CD4-positive, alpha-beta T cell (primary cell): ENCODE results near the gene USP25. TPM values are rescaled to one million over a fixed set of nuclear protein-coding genes. Genes with fewer than 3 reads are reported as not detected.

Experiments
- ATAC-seq: fragments of 200-7000 bp; cut with Tn5 transposase; one replicate; pipeline ENCODE4 v1.10.0; 2022; ENCODE audit warnings: mild to moderate bottlenecking; ENCODE audit not compliant: poor library complexity
- CTCF ChIA-PET: fragments of 350-600 bp; sonication (Branson Sonifier 250); formaldehyde crosslinking; loops from one replicate; lab custom pipeline; 2021; ENCODE audit warnings: antibody characterized with exemption, inconsistent platforms; lab: Charles Lee
- POLR2A ChIA-PET: fragments of 350-600 bp; sonication (Branson Sonifier 250); formaldehyde crosslinking; loops from one replicate; lab custom pipeline; 2021; ENCODE audit warnings: antibody characterized with exemption, inconsistent platforms; lab: Charles Lee
- DNase-seq, 14 experiments: peaks; one replicate each; pipeline ENCODE4 v3.0.0-alpha.2; 2013 to 2020; ENCODE audit warnings: mixed read lengths in 2 of 14
- H3K27ac ChIP-seq, 2 donors: one replicate each; pipeline versions ENCODE4 v1.5.1 to v1.7.0; 2013; ENCODE audit warnings: low read length in 2 of 2, low read depth in 1 of 2, mild to moderate bottlenecking in 1 of 2
- H3K27me3 ChIP-seq, 2 experiments: 1 replicate in 1 of 2; 2 replicates in 1 of 2; pipeline versions ENCODE4 v1.6.1 to v1.7.0; 2013; ENCODE audit warnings: low read length in 2 of 2, control low read depth in 1 of 2, mild to moderate bottlenecking in 1 of 2, moderate library complexity in 1 of 2; ENCODE audit not compliant: insufficient read depth in 2 of 2, control insufficient read depth in 1 of 2
- H3K36me3 ChIP-seq: one replicate; pipeline ENCODE4 v1.6.1; 2013; ENCODE audit warnings: low read length, control low read depth; ENCODE audit not compliant: insufficient read depth
- H3K4me1 ChIP-seq: one replicate; pipeline ENCODE4 v1.6.1; 2013; ENCODE audit warnings: low read length, control low read depth; ENCODE audit not compliant: insufficient read depth
- H3K4me3 ChIP-seq: one replicate; pipeline ENCODE4 v1.5.1; 2013; ENCODE audit warnings: mild to moderate bottlenecking, low read length, moderate library complexity
- H3K9me3 ChIP-seq, 2 experiments: 1 replicate in 1 of 2; 2 replicates in 1 of 2; pipeline versions ENCODE4 v1.6.1 to v1.7.0; 2013; ENCODE audit warnings: low read length in 2 of 2, mild to moderate bottlenecking in 2 of 2, control low read depth in 1 of 2, moderate library complexity in 1 of 2; ENCODE audit not compliant: control insufficient read depth in 1 of 2, insufficient read depth in 1 of 2
- H3K27ac Mint-ChIP-seq: one replicate; pipeline ENCODE4 v1.8.0; 2020; ENCODE audit warnings: mixed read lengths
- H3K27me3 Mint-ChIP-seq: one replicate; pipeline ENCODE4 v1.8.0; 2021; ENCODE audit warnings: mixed read lengths
- H3K36me3 Mint-ChIP-seq: one replicate; pipeline ENCODE4 v1.8.0; 2021; ENCODE audit warnings: low read depth, mixed read lengths
- H3K4me1 Mint-ChIP-seq: one replicate; pipeline ENCODE4 v1.8.0; 2021; ENCODE audit warnings: low read depth, mixed read lengths
- H3K4me3 Mint-ChIP-seq: one replicate; pipeline ENCODE4 v1.8.0; 2020; ENCODE audit warnings: mild to moderate bottlenecking, mixed read lengths
- H3K9me3 Mint-ChIP-seq: one replicate; pipeline ENCODE4 v1.8.0; 2020; ENCODE audit warnings: mixed read lengths
- intact Hi-C, 2 experiments: fragments of 100-400 bp; cut with DNase I in 1 of 2; cut with micrococcal nuclease in 1 of 2; formaldehyde crosslinking; loops; one replicate each; pipeline versions ENCODE4 v1.15.1 to v1.9.0; 2023 to 2025; cut with DNase I, micrococcal nuclease
- total RNA-seq, 174 experiments: library from RNA in 2 of 174; stranded (reverse) in 2 of 174; gene quantifications; one replicate each; pipeline ENCODE4 v1.2.3 and lab custom pipeline; 2021 to 2026
- TF ChIP-seq, protein P1 (sequence below): fragments of 200-600 bp; IDR thresholded peaks from one replicate; pipeline ENCODE4 v1.8.0; 2022; ENCODE audit warnings: antibody characterized with exemption, mild to moderate bottlenecking

The USP25 gene
- total RNA-seq, 2 experiments from 2014 or later, result 45.0 to 49.2 TPM

DNA sequence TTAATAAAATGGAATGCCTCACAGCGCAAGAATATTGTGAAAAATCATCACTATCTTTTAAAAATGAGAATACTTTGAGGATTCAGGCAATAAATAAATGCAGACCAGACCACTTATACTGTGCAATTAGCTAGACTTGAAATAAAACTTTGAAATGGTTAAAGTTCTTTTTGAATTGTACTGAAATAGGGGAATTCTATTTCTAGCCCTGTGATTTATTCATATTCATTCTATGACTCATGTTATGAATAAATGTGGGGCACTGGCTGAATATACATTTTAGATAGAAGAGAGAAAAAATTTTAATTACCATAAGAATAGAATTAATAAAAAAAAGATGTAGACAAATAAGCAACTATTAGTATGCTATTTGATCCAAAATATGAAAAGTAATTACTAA is 16.4 kb upstream of the USP25 start:
- ChIA-PET CTCF (no interaction called here), POLR2A (no interaction called here)
- H3K36me3 ChIP-seq, result no peaks in the 10 kb centered on the region

DNA sequence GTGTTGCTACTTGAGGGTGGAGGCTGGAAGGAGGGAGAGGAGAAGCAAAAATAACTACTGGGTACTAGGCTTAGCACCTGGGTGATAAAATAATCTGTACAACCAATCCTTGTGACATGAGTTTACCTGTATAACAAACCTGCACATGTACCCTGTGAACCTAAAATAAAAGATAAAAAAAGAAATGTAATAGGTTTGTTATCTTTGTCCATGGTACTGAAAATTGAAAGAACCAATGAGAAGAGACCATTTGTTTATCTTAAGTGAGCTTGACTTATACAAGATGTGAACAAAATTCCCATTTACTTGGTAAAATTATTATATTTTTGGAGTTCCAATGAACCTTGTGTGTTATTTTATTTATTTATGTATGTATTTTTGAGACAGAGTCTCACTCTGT is 11.1 kb upstream of the USP25 start:
- POLR2A ChIA-PET, result no interaction called here
- TF ChIP-seq, protein P1, sequence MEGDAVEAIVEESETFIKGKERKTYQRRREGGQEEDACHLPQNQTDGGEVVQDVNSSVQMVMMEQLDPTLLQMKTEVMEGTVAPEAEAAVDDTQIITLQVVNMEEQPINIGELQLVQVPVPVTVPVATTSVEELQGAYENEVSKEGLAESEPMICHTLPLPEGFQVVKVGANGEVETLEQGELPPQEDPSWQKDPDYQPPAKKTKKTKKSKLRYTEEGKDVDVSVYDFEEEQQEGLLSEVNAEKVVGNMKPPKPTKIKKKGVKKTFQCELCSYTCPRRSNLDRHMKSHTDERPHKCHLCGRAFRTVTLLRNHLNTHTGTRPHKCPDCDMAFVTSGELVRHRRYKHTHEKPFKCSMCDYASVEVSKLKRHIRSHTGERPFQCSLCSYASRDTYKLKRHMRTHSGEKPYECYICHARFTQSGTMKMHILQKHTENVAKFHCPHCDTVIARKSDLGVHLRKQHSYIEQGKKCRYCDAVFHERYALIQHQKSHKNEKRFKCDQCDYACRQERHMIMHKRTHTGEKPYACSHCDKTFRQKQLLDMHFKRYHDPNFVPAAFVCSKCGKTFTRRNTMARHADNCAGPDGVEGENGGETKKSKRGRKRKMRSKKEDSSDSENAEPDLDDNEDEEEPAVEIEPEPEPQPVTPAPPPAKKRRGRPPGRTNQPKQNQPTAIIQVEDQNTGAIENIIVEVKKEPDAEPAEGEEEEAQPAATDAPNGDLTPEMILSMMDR, result no peak
- ATAC-seq (no peak), DNase-seq (no peak)
- intact Hi-C loops, result no loop called here
- no peak overlapping the region for H3K4me3 Mint-ChIP-seq
- H3K36me3 ChIP-seq, result no peaks in the 10 kb centered on the region
- no peaks in the 10 kb centered on the region for H3K27me3 Mint-ChIP-seq
- H3K9me3 Mint-ChIP-seq, result peaks cover 7% of the 10 kb centered on the region
- no peaks in the 10 kb centered on the region for H3K4me1 Mint-ChIP-seq
- H3K9me3 ChIP-seq, result no peaks in the 10 kb centered on the region
- H3K27ac ChIP-seq, result no peak overlapping the region
- H3K36me3 Mint-ChIP-seq, result no peaks in the 10 kb centered on the region
- CTCF ChIA-PET, result no interaction called here
- H3K27ac Mint-ChIP-seq, result no peak overlapping the region
- no peak overlapping the region for H3K4me3 ChIP-seq
- no peaks in the 10 kb centered on the region for H3K4me1 ChIP-seq
- no peaks in the 10 kb centered on the region for H3K27me3 ChIP-seq

More for the DNA sequence above, 16.4 kb upstream of the USP25 start:
- no peak for DNase-seq
- intact Hi-C loops, result loop anchor here in 1 of 2 experiments (2.0 kb wide), 1 partner anchor 33 kb away; no protein-coding TSS in a partner anchor
- Histone ChIP-seq H3K4me1 (no peaks in the 10 kb centered on the region), H3K27me3 (no peaks in the 10 kb centered on the region), H3K4me3 (no peak overlapping the region), H3K27ac (no peak overlapping the region), H3K9me3 (peaks cover 0 to 1% of the 10 kb centered on the region in 2 experiments)
- H3K27ac Mint-ChIP-seq, result no peak overlapping the region
- TF ChIP-seq, protein P1, result no peak
- no peaks in the 10 kb centered on the region for H3K36me3 Mint-ChIP-seq
- H3K4me1 Mint-ChIP-seq, result no peaks in the 10 kb centered on the region
- no peak overlapping the region for H3K4me3 Mint-ChIP-seq
- ATAC-seq, result no peak
- H3K9me3 Mint-ChIP-seq, result no peaks in the 10 kb centered on the region
- peaks cover 4% of the 10 kb centered on the region for H3K27me3 Mint-ChIP-seq

DNA sequence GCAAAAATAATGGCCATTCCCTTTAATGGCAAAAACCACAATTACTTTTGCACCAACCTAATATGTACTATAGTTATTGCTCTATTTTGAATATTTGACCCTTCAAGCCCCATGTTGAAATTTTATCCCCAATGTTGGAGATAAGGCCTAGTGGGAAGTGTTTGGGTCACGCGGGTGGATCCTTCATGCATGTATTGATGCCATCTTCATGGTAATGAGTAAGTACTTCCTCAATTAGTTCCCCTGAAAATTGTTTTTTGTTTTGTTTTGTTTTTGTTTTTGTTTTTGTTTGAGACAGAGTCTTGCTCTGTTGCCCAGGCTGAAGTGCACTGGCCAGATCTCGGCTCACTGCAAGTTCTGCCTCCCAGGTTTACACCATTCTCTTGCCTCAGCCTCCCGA is 9.8 kb upstream of the USP25 start:
- intact Hi-C loops, result loop anchor here (5.0 to 10.0 kb wide), 5 partner anchors 102 to 1895 kb away; partner anchors contain the start of genes BTG3 (in 1 of the 2), LIPI (in 1 of the 2) and RBM11 (in 1 of the 2)
- no peaks in the 10 kb centered on the region for H3K36me3 Mint-ChIP-seq
- peaks cover 7% of the 10 kb centered on the region for H3K9me3 Mint-ChIP-seq
- ChIA-PET CTCF (no interaction called here), POLR2A (no interaction called here)
- TF ChIP-seq, protein P1, result no peak
- no peak overlapping the region for H3K27ac Mint-ChIP-seq
- no peaks in the 10 kb centered on the region for H3K4me1 Mint-ChIP-seq
- no peak overlapping the region for H3K4me3 ChIP-seq
- H3K27me3 ChIP-seq, result no peaks in the 10 kb centered on the region
- H3K27ac ChIP-seq, result no peak overlapping the region
- ATAC-seq (no peak), DNase-seq (no peak)
- no peaks in the 10 kb centered on the region for H3K9me3 ChIP-seq
- H3K27me3 Mint-ChIP-seq, result no peaks in the 10 kb centered on the region
- H3K4me1 ChIP-seq, result no peaks in the 10 kb centered on the region
- no peak overlapping the region for H3K4me3 Mint-ChIP-seq
- no peaks in the 10 kb centered on the region for H3K36me3 ChIP-seq
